Spleen (tissue), 11 donors: ENCODE results near the gene CORIN. TPM values are rescaled to one million over a fixed set of nuclear protein-coding genes. Genes with fewer than 3 reads are reported as not detected.

ENCODE experiments used
- DNase-seq: peaks from one replicate; pipeline ENCODE4 v3.0.0-alpha.2; 2020
- H3K27ac ChIP-seq, 8 donors: fragments of 200-600 bp; sonication (generic) in 7 of 8; 1 replicate in 4 of 8; 2 replicates in 4 of 8; pipeline versions ENCODE4 v1.5.0 to v1.8.0; 2016 to 2021; ENCODE audit warnings: inconsistent platforms in 4 of 8, mild to moderate bottlenecking in 4 of 8, moderate library complexity in 1 of 8
- H3K27me3 ChIP-seq, 7 donors: fragments of 200-600 bp; sonication (generic) in 6 of 7; replicated peaks in 1 of 7; 1 replicate in 4 of 7; 2 replicates in 3 of 7; pipeline versions ENCODE4 v1.5.0 to v1.8.0; 2016 to 2021; ENCODE audit warnings: inconsistent platforms in 3 of 7, mild to moderate bottlenecking in 1 of 7
- H3K36me3 ChIP-seq, 6 donors: fragments of 200-600 bp; sonication (generic) in 5 of 6; 1 replicate in 4 of 6; 2 replicates in 2 of 6; pipeline versions ENCODE4 v1.5.0 to v1.8.0; 2016 to 2021; ENCODE audit warnings: inconsistent platforms in 2 of 6
- H3K4me1 ChIP-seq, 6 donors: fragments of 200-600 bp; sonication (generic) in 5 of 6; 1 replicate in 3 of 6; 2 replicates in 3 of 6; pipeline versions ENCODE4 v1.5.0 to v1.8.0; 2016 to 2021; ENCODE audit warnings: inconsistent platforms in 3 of 6
- H3K4me3 ChIP-seq, 8 donors: fragments of 200-600 bp; sonication (generic) in 7 of 8; 1 replicate in 4 of 8; 2 replicates in 4 of 8; pipeline versions ENCODE4 v1.5.0 to v1.8.0; 2016 to 2021; ENCODE audit warnings: inconsistent platforms in 4 of 8, mild to moderate bottlenecking in 4 of 8, moderate library complexity in 2 of 8
- H3K9me3 ChIP-seq, 8 donors: fragments of 200-600 bp; sonication (generic) in 7 of 8; 1 replicate in 4 of 8; 2 replicates in 4 of 8; pipeline versions ENCODE4 v1.5.0 to v1.8.0; 2016 to 2021; ENCODE audit warnings: inconsistent platforms in 4 of 8
- POLR2A ChIP-seq, 3 donors: fragments of 450-650 bp; IDR thresholded peaks; one replicate each; pipeline ENCODE4 v1.5.1; 2017; ENCODE audit warnings: antibody characterized with exemption in 3 of 3, mild to moderate bottlenecking in 1 of 3
- POLR2AphosphoS5 ChIP-seq, 3 donors: sonication (generic); formaldehyde crosslinking; IDR thresholded peaks; one replicate each; pipeline ENCODE4 v1.5.1; 2017; ENCODE audit warnings: antibody characterized with exemption in 3 of 3
- WGBS, 5 donors: extraction: QIAGEN DNeasy Blood & Tissue Kit in 3 of 5; methylation state at CpG; one replicate each; pipeline versions ENCODE4 v1.1.5 to v1.1.7; 2013 to 2018; 5-methylcytosine and 5-hydroxymethylcytosine counted together
- intact Hi-C: fragments of 100-400 bp; cut with DNase I; formaldehyde crosslinking; loops from one replicate; pipeline ENCODE4 v1.15.0; 2023; ENCODE audit warnings: low total_unique reads
- polyA plus RNA-seq, 3 donors: library from polyadenylated mRNA; stranded (reverse); fragments of 200-250 nt; gene quantifications; one replicate each; pipeline ENCODE4 v1.2.1, GENCODE V29; 2013
- total RNA-seq, 7 donors: library from RNA; depleted of rRNA in 3 of 7; stranded (reverse); fragments of >200 nt in 3 of 7; fragmentation: NEBNext Ultra II Directional in 4 of 7; extraction: Animal tissue kit (Norgen Biotek cat#: 25700) in 4 of 7; gene quantifications; one replicate each; pipeline versions ENCODE4 v1.1.0 to v1.2.1, GENCODE V29; 2016 to 2021
- TF ChIP-seq, protein P1 (sequence below), 11 experiments: fragments of 200-600 bp in 7 of 11; fragments of 450-650 bp in 4 of 11; sonication (generic) in 4 of 11; IDR thresholded peaks in 8 of 11; conservative IDR thresholded peaks in 3 of 11; 1 replicate in 7 of 11; 2 replicates in 4 of 11; pipeline versions ENCODE4 v1.4.0 to v1.8.0; 2016 to 2021; ENCODE audit warnings: antibody characterized with exemption in 11 of 11, inconsistent platforms in 4 of 11, mild to moderate bottlenecking in 1 of 11
- donor health status: healthy with polysubstance abuse.
- donor health status: DM: no; HTN: no; CAD: no; lungs with moderate emphysema.
- donor health status: DM: no; HTN: no; CAD: no.
- donor health status: Bipolar disorder and iron deficiency.
- donor health status: healthy.
- donor health status: DM: no; HTN: no; CAD: no.
- donor health status: DM: yes; HTN: yes; CAD: no.

Gene CORIN
- total and polyA plus RNA-seq, 10 donors = 0.23 to 12.3 (median 0.85) TPM

DNA sequence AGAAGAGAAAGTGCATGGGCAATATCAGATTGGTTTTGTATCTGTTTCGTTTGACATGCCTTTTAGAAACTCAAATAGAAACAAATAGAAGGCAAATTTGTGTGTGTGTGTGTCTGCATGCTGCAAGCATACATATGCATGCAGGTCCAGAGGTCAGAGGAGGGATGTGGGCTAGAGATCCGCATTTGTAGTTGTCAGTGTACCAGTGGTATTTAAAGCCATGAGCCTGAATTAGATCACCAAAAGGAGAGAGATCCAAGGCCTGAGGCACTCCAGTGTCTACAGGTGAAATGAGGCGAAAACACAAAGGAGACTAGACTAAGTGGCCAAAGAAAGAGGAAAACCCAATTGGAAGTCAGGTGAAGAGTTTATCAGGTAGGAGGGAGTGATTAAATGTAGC lies 106.7 kb downstream of the CORIN start:
- H3K4me3 ChIP-seq = no peak overlapping the region
- TF ChIP-seq POLR2AphosphoS5 (IDR thresholded peaks at IDR 0.05) (no peak), POLR2A (IDR thresholded peaks at IDR 0.05) (no peak)
- TF ChIP-seq, protein P1, sequence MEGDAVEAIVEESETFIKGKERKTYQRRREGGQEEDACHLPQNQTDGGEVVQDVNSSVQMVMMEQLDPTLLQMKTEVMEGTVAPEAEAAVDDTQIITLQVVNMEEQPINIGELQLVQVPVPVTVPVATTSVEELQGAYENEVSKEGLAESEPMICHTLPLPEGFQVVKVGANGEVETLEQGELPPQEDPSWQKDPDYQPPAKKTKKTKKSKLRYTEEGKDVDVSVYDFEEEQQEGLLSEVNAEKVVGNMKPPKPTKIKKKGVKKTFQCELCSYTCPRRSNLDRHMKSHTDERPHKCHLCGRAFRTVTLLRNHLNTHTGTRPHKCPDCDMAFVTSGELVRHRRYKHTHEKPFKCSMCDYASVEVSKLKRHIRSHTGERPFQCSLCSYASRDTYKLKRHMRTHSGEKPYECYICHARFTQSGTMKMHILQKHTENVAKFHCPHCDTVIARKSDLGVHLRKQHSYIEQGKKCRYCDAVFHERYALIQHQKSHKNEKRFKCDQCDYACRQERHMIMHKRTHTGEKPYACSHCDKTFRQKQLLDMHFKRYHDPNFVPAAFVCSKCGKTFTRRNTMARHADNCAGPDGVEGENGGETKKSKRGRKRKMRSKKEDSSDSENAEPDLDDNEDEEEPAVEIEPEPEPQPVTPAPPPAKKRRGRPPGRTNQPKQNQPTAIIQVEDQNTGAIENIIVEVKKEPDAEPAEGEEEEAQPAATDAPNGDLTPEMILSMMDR (IDR thresholded peaks at IDR 0.05 in 8 of 11, conservative IDR thresholded peaks at IDR 0.05 in 3 of 11) = no peak
- no peak for DNase-seq
- intact Hi-C loops = no loop called here
- no peaks in the 10 kb centered on the region for H3K9me3 ChIP-seq
- no peak overlapping the region for H3K27ac ChIP-seq
- H3K36me3 ChIP-seq = no peaks in the 10 kb centered on the region
- peaks cover 0 to 6% (median 0%) of the 10 kb centered on the region in 7 donors for H3K27me3 ChIP-seq
- H3K4me1 ChIP-seq = no peaks in the 10 kb centered on the region
- WGBS, 5 donors = 77 to 88% (median 82%) methylated on average over 3 of the region's 3 CpGs

DNA sequence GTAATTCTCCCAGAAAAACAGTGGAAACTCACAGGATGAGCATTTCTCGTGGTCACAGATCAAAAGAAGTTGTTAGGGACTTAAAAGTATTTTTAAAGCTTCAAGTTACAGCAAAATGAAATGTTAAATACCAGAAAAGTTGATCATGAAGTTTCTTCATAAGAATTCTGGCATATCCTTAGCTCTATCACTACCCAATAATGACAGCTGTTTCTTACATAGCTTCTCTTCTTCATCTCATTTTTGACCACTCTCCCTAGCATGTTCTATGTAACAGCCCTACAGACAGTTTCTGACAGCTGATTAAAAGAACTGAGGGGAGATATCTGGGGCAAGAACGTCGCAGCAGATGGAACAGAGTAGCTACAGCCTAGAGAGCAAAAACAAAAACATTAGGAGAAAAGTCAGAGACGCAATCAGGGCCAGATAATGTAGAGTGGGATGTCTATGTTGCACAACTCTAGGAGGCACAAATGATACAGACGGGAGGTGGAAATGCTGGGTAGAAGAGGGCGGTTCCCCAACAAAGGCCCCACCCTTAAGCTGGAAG lies 108.7 kb downstream of the CORIN start:
- Histone ChIP-seq H3K27ac (no peak overlapping the region), H3K27me3 (peaks cover 0 to 6% (median 0%) of the 10 kb centered on the region in 7 donors), H3K36me3 (no peaks in the 10 kb centered on the region), H3K4me1 (no peaks in the 10 kb centered on the region), H3K4me3 (no peak overlapping the region), H3K9me3 (no peaks in the 10 kb centered on the region)
- intact Hi-C loops = no loop called here
- 66 to 87% (median 78%) methylated on average over 6 of the region's 6 CpGs for WGBS, 5 donors
- TF ChIP-seq, protein P1 (IDR thresholded peaks at IDR 0.05 in 8 of 11, conservative IDR thresholded peaks at IDR 0.05 in 3 of 11) = no peak
- TF ChIP-seq POLR2A (IDR thresholded peaks at IDR 0.05) = no peak
- no peak for TF ChIP-seq POLR2AphosphoS5 (IDR thresholded peaks at IDR 0.05)
- no peak for DNase-seq

DNA sequence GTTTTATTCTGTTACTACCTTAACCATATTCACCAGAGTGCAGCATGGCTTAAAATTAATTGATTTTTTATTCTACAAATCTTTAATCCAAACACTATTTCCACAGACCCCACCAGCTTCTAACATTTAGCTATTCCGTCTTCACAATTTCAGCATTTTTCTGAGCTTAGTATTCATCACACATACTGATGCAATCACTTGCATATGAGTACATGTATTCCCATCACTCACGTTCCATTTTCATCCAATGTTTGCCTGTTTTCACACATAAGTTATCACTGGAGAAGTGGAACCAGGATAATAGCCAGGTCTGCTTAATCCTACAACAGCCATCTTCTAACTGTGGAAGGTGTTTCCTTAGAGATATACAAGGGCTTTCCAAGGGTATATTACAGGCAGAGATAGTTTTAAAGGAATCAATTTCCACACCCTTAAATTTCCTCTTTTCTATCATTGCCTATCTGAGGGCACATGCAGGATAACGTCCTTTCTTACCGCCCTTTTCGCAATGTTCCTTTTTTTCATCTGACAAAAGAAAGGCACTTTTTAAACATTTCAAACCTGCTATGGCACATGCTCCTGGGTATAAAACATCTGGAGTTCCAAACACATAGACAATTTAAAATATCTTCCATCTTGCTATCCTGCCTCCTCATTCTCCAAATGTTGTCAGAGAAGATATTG lies 115.8 kb downstream of the CORIN start:
- TF ChIP-seq POLR2AphosphoS5 (IDR thresholded peaks at IDR 0.05) (no peak), POLR2A (IDR thresholded peaks at IDR 0.05) (no peak)
- TF ChIP-seq, protein P1 (IDR thresholded peaks at IDR 0.05 in 8 of 11, conservative IDR thresholded peaks at IDR 0.05 in 3 of 11) = no peak
- Histone ChIP-seq H3K27me3 (peaks cover 0 to 4% (median 0%) of the 10 kb centered on the region in 7 donors), H3K27ac (no peak overlapping the region), H3K4me1 (no peaks in the 10 kb centered on the region), H3K36me3 (no peaks in the 10 kb centered on the region), H3K9me3 (no peaks in the 10 kb centered on the region), H3K4me3 (no peak overlapping the region)
- intact Hi-C loops = no loop called here
- DNase-seq = no peak
- WGBS, 5 donors = 48 to 82% (median 64%) methylated on average over 5 of the region's 5 CpGs

DNA sequence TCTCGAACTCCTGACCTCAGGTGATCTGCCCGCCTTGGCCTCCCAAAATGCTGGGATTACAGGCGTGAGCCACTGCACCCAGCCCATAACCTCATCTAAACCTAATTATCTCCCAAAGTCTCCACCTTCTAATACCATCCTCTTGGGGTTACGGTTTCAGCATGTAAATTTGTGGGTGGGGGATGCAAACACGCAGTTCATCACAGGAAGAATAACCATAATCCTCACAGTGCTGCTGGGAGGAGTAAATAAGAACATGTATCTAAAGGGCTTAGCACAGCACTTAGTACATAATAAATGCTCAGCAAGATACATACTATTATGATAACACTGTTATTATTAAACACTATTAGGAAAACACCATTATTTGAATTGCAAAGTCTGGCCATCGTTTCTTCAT lies 116.4 kb downstream of the CORIN start:
- 83 to 91% (median 85%) methylated on average over 6 of the region's 6 CpGs for WGBS, 5 donors
- Histone ChIP-seq H3K4me1 (no peaks in the 10 kb centered on the region), H3K4me3 (no peak overlapping the region), H3K36me3 (no peaks in the 10 kb centered on the region), H3K27me3 (peaks cover 0 to 4% (median 0%) of the 10 kb centered on the region in 7 donors), H3K27ac (no peak overlapping the region), H3K9me3 (no peaks in the 10 kb centered on the region)
- DNase-seq = no peak
- TF ChIP-seq, protein P1 (IDR thresholded peaks at IDR 0.05 in 8 of 11, conservative IDR thresholded peaks at IDR 0.05 in 3 of 11) = no peak
- no peak for TF ChIP-seq POLR2AphosphoS5 (IDR thresholded peaks at IDR 0.05)
- no peak for TF ChIP-seq POLR2A (IDR thresholded peaks at IDR 0.05)
- intact Hi-C loops = no loop called here
